ENCODE results near the gene UNC13D.

Gene UNC13D

DNA sequence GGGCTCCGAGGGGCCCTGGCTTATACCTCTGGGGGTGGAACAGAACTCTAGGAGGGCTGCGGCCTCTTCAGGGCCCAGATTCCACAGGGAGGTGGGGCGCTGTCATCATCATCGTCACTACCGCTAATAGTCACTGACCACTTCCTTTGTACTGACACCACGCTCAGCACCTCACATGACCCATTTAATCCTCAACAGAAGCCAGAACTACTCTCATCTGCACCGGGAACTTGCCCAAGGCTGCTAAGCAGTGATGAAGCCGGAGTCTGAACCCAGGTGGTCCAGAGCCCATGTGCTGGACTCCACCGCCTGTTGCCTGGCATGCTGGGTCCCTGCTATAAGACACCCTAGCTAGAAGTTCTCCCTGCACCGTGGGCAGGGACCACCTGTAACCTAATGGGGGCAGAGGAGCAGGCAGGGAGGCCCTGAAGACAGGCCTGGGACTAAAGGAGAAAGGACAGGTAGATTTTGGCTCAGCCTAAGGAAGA lies 12.0 kb downstream of the UNC13D start:
- H3K4me3 ChIP-seq (ENCODE audit: insufficient read depth, low read depth, low read length), result no peak overlapping the region
- no peaks in the 10 kb centered on the region for H3K9me3 ChIP-seq (ENCODE audit: control insufficient read depth, low read length)
- WGBS, 2 experiments, result 88 to 90% methylated on average over 10 of the region's 10 CpGs
- H3K27me3 ChIP-seq (ENCODE audit: control insufficient read depth, insufficient read depth, low read length, poor library complexity, severe bottlenecking), result no peaks in the 10 kb centered on the region
- H3K4me1 ChIP-seq (ENCODE audit: control insufficient read depth, insufficient read depth, low read length), result peaks cover 27% of the 10 kb centered on the region
- no peak overlapping the region for H3K27ac ChIP-seq (ENCODE audit: insufficient read depth, low read depth, low read length, poor library complexity, severe bottlenecking)
- H3K36me3 ChIP-seq (ENCODE audit: control insufficient read depth, insufficient read depth, low read length), result no peaks in the 10 kb centered on the region

DNA sequence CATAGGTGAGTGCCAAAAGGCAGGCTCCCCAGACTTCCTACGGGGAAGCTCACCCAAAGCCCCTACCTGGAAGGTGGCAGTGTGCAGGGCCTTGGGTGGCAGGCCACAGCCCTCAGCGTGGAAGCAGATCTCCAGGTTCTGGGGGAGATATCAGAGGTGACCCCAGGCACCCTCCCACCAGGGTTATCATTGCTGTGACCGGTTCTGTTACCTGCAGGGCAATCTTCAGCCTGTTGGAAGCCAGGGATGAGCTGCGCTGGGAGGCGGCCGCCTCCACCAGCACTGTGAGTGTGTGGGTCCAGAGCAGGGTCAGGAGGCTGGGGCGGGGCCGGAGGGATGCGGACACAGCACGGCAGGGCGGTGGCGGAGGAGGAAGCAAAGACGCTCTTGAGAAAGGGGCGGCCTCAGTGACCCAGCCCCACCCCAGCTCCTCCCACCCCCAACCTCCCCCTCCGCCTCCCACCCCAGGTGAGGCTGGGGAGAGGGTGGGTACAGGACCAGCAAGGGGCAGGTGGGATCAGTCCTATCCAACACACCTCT lies 13.1 kb downstream of the UNC13D start:
- no peak overlapping the region for H3K27ac ChIP-seq (ENCODE audit: insufficient read depth, low read depth, low read length, poor library complexity, severe bottlenecking)
- H3K36me3 ChIP-seq (ENCODE audit: control insufficient read depth, insufficient read depth, low read length), result no peaks in the 10 kb centered on the region
- H3K4me1 ChIP-seq (ENCODE audit: control insufficient read depth, insufficient read depth, low read length), result peaks cover 30% of the 10 kb centered on the region
- H3K9me3 ChIP-seq (ENCODE audit: control insufficient read depth, low read length), result no peaks in the 10 kb centered on the region
- no peaks in the 10 kb centered on the region for H3K27me3 ChIP-seq (ENCODE audit: control insufficient read depth, insufficient read depth, low read length, poor library complexity, severe bottlenecking)
- WGBS, 2 experiments, result 84 to 87% methylated on average over 9 to 13 of the region's 15 CpGs
- H3K4me3 ChIP-seq (ENCODE audit: insufficient read depth, low read depth, low read length), result no peak overlapping the region

DNA sequence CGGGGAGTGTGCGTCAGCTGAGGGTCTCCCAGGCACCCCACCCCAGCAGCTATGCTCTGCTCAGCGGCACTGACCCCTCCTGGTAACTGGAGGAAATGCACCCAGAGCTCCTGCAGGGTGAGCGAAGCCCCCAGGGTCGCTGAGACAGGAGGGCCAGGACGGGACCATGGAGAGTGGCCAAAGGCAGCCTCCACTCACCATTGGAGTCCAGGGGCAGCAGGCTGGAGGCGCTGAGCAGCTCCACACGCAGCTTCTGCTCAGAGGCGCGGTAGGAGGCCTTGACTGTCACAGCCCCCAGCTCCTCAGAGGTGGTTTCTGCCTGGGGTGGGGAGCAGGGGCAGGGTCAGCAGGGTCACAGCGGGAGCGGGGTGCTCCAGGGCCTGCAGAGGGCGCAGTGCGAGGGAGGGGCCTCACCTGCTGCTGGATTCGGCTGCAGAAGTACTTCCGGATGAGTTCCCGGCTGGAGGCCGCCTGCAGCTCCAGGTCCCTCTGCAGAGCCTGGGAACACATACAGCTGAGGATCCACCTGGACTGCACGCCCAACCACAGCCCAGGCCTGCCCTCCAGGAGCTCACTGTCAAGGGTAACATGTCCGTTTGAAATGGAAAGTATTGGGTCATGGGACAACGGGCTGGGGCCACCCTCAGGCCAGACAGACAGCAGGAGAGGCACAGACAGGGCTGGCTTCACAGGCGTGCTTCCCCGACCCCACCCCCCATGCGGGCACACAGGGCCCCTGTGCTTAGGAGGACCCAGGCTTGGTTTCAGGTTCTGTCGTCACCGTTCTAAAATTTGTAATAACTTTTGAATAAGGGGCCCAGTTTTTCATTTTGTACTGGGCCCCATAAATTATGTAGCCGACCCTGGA lies 13.8 kb downstream of the UNC13D start:
- peaks cover 30% of the 10 kb centered on the region for H3K4me1 ChIP-seq (ENCODE audit: control insufficient read depth, insufficient read depth, low read length)
- no peaks in the 10 kb centered on the region for H3K36me3 ChIP-seq (ENCODE audit: control insufficient read depth, insufficient read depth, low read length)
- no peak overlapping the region for H3K27ac ChIP-seq (ENCODE audit: insufficient read depth, low read depth, low read length, poor library complexity, severe bottlenecking)
- H3K27me3 ChIP-seq (ENCODE audit: control insufficient read depth, insufficient read depth, low read length, poor library complexity, severe bottlenecking), result no peaks in the 10 kb centered on the region
- H3K4me3 ChIP-seq (ENCODE audit: insufficient read depth, low read depth, low read length), result no peak overlapping the region
- 67% methylated on average over 27 of the region's 27 CpGs for WGBS, 2 experiments
- H3K9me3 ChIP-seq (ENCODE audit: control insufficient read depth, low read length), result no peaks in the 10 kb centered on the region

DNA sequence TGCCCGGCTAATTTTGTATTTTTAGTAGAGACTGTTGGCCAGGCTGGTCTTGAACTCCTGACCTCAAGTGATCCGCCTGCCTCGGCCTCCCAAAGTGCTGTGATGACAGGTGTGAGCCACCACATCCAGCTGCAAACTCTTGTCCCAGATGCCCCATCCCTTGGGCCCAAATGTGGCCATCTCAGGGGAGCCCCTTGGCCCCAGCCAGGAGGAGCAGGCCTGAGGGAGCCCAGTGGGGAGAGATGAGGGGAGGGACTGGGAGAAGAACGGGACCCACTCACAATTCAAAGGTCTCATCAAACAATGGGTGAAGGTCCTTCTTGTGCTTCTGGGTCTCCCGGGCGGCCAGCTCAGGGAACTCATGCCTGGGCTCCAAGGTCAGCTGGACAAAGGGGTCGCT lies 14.5 kb downstream of the UNC13D start:
- no peaks in the 10 kb centered on the region for H3K27me3 ChIP-seq (ENCODE audit: control insufficient read depth, insufficient read depth, low read length, poor library complexity, severe bottlenecking)
- H3K36me3 ChIP-seq (ENCODE audit: control insufficient read depth, insufficient read depth, low read length), result no peaks in the 10 kb centered on the region
- H3K4me1 ChIP-seq (ENCODE audit: control insufficient read depth, insufficient read depth, low read length), result peaks cover 30% of the 10 kb centered on the region
- H3K4me3 ChIP-seq (ENCODE audit: insufficient read depth, low read depth, low read length), result no peak overlapping the region
- 89% methylated on average over 7 of the region's 7 CpGs for WGBS, 2 experiments
- no peaks in the 10 kb centered on the region for H3K9me3 ChIP-seq (ENCODE audit: control insufficient read depth, low read length)
- H3K27ac ChIP-seq (ENCODE audit: insufficient read depth, low read depth, low read length, poor library complexity, severe bottlenecking), result no peak overlapping the region

DNA sequence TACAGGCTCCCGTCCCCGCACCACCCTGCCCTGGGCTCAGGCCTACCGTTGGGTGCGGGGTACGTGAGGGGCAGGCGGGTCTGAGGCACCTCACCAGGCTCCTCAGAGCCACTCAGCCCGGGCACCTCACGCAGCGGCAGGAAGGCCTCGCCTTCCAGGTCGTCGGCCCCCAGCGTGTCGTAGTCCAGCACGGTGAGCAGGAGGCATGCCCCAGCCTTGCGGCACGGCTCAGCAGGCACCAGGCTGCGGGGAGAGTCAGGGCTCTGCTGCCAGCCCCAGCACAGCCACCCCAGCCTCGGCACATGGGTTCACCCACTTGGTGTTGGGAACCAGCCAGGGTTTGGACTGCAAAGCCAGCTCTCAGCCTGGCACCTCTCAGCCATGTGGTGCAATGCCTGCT lies 15.5 kb downstream of the UNC13D start:
- Histone ChIP-seq H3K4me3 (ENCODE audit: insufficient read depth, low read depth, low read length) (no peak overlapping the region), H3K36me3 (ENCODE audit: control insufficient read depth, insufficient read depth, low read length) (peaks cover 5% of the 10 kb centered on the region), H3K9me3 (ENCODE audit: control insufficient read depth, low read length) (no peaks in the 10 kb centered on the region), H3K27ac (ENCODE audit: insufficient read depth, low read depth, low read length, poor library complexity, severe bottlenecking) (no peak overlapping the region), H3K27me3 (ENCODE audit: control insufficient read depth, insufficient read depth, low read length, poor library complexity, severe bottlenecking) (no peaks in the 10 kb centered on the region), H3K4me1 (ENCODE audit: control insufficient read depth, insufficient read depth, low read length) (peaks cover 30% of the 10 kb centered on the region)
- WGBS, 2 experiments, result 93 to 95% methylated on average over 19 of the region's 19 CpGs

DNA sequence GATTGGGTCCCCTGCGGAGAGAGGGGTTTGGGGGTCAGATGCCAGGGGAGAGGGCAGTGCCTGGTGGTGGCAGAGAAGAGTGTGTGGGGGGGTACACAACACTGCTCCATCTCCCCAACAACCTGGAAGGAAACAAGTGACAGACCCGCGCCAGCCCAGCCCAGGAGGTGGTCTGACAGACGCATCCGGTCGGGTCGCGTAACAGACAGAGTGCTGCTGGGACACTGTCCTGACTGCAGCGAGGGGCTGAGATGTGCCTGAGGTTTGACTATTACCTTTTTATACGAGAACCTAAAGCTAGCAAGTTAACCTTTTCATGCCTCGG lies 16.2 kb downstream of the UNC13D start:
- peaks cover 12% of the 10 kb centered on the region for H3K36me3 ChIP-seq (ENCODE audit: control insufficient read depth, insufficient read depth, low read length)
- WGBS, 2 experiments, result 72% methylated on average over 11 of the region's 11 CpGs
- H3K27me3 ChIP-seq (ENCODE audit: control insufficient read depth, insufficient read depth, low read length, poor library complexity, severe bottlenecking), result no peaks in the 10 kb centered on the region
- no peaks in the 10 kb centered on the region for H3K9me3 ChIP-seq (ENCODE audit: control insufficient read depth, low read length)
- H3K27ac ChIP-seq (ENCODE audit: insufficient read depth, low read depth, low read length, poor library complexity, severe bottlenecking), result peak overlapping the region; percentile 67
- peaks cover 30% of the 10 kb centered on the region for H3K4me1 ChIP-seq (ENCODE audit: control insufficient read depth, insufficient read depth, low read length)
- H3K4me3 ChIP-seq (ENCODE audit: insufficient read depth, low read depth, low read length), result no peak overlapping the region

DNA sequence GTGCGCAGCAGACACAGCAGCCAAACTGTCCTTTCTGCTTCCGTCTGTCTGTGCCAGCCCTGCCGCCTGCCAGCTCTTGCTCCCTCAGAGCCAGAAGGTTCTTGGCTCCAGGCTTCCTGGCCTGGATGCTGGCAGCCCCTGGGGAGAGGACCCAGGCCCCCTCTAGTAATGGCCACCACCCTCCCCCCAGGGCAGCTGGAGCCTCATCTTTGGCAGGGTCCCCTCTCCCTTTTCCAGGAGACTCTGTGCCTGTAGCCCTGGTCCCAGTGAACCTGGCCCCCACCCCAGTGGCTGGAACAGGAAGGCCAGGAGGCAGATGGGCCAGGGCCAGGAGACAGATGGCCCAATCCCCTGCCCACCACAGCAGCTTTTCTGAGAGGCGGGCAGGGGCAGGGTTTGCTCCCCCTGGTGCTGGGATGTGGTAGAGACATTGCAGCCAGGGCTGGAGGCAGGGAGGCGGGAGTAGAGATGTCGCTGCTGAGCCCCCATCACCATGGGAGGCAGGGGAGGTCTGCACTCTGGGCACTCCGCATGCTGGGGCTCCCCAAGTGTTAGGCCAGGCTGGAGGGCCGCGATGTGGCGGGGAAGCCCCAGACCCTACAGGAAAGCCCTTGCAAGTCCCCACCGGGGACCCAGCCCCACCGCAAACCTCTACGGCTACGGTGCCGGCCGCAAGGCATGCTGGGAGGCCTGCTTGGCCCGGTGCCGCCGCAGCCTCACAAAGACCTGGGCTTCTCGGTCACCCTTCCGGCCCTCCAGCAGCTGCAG lies 16.7 kb downstream of the UNC13D start:
- Histone ChIP-seq H3K36me3 (ENCODE audit: control insufficient read depth, insufficient read depth, low read length) (peaks cover 17% of the 10 kb centered on the region), H3K27ac (ENCODE audit: insufficient read depth, low read depth, low read length, poor library complexity, severe bottlenecking) (peak overlapping the region; percentile 67), H3K4me3 (ENCODE audit: insufficient read depth, low read depth, low read length) (peak overlapping the region; percentile 20), H3K4me1 (ENCODE audit: control insufficient read depth, insufficient read depth, low read length) (peaks cover 24% of the 10 kb centered on the region), H3K9me3 (ENCODE audit: control insufficient read depth, low read length) (no peaks in the 10 kb centered on the region), H3K27me3 (ENCODE audit: control insufficient read depth, insufficient read depth, low read length, poor library complexity, severe bottlenecking) (no peaks in the 10 kb centered on the region)
- 47 to 49% methylated on average over 21 of the region's 21 CpGs for WGBS, 2 experiments

DNA sequence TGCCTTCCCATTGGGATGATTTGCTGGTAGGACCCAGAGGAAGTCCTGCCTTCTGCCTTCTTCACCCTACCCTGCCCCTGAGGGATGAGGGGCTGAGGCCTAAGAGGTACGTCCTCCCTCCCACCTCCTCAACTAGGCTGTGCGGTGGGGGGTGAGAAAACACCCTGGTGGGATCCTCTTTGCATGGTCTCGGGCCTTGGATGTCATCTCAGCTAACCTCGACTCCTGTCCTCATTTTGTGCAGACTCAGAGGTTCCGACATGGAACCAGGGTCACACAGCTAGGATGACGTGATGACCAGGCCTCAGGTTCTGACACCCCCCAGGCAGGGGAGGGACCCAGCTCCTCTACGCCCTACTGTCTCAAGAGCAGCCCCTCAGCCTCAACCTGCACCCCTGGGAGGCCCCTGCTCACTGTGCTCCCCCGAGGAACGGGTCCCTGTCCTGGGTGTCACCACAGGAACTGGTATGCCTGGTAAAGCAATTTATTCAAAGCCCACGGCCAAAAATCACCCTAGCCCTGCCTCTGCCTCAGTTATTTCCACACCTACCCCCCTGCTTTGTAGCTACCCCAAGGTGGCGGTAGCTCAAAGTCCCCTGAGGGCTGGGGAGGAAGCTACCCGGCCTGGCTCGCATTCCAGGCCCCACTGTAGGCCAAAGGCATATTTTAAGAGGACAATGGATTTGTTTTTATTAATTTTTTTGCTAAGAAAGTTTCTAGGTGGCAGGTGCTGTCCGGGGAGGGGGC lies 17.5 kb downstream of the UNC13D start:
- Histone ChIP-seq H3K4me3 (ENCODE audit: insufficient read depth, low read depth, low read length) (no peak overlapping the region), H3K4me1 (ENCODE audit: control insufficient read depth, insufficient read depth, low read length) (peaks cover 24% of the 10 kb centered on the region), H3K27ac (ENCODE audit: insufficient read depth, low read depth, low read length, poor library complexity, severe bottlenecking) (peak overlapping the region; percentile 27), H3K36me3 (ENCODE audit: control insufficient read depth, insufficient read depth, low read length) (peaks cover 25% of the 10 kb centered on the region), H3K9me3 (ENCODE audit: control insufficient read depth, low read length) (no peaks in the 10 kb centered on the region), H3K27me3 (ENCODE audit: control insufficient read depth, insufficient read depth, low read length, poor library complexity, severe bottlenecking) (no peaks in the 10 kb centered on the region)
- WGBS, 2 experiments, result 91 to 92% methylated on average over 14 of the region's 14 CpGs

DNA sequence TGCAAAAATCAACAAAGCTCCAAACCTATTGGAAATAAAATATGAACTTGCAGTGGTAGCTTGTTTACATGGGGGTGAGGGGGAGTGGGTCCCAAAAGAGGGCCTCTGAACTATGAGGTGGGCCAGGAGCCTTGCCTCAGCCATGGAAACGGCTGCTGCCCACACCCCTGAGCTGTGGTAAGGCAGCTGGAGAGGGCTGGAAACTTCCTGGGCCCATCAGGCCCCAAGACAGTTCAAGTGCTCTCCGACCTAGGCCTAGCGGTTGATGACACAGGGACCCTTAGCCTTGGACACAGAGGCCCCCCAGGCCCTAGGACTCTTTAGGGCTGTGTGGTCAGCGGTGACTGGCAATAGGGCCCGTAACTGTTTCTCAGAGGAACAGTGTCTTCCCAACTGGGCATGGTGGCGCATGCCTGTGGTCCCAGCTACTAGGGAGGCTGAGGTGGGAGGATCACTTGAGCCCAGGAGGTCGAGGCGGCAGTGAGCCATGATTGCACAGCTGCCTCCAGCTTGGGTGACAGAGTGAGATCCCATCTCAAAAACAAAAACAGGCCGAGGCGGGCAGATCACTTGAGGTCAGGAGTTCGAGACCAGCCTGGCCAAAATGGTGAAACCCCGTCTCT lies 18.3 kb downstream of the UNC13D start:
- H3K4me3 ChIP-seq (ENCODE audit: insufficient read depth, low read depth, low read length), result no peak overlapping the region
- H3K27me3 ChIP-seq (ENCODE audit: control insufficient read depth, insufficient read depth, low read length, poor library complexity, severe bottlenecking), result no peaks in the 10 kb centered on the region
- peaks cover 27% of the 10 kb centered on the region for H3K36me3 ChIP-seq (ENCODE audit: control insufficient read depth, insufficient read depth, low read length)
- peaks cover 20% of the 10 kb centered on the region for H3K4me1 ChIP-seq (ENCODE audit: control insufficient read depth, insufficient read depth, low read length)
- no peaks in the 10 kb centered on the region for H3K9me3 ChIP-seq (ENCODE audit: control insufficient read depth, low read length)
- no peak overlapping the region for H3K27ac ChIP-seq (ENCODE audit: insufficient read depth, low read depth, low read length, poor library complexity, severe bottlenecking)
- 94 to 97% methylated on average over 12 of the region's 12 CpGs for WGBS, 2 experiments

Data from ectodermal cell (in vitro differentiated cells).